Fibroblast of lung (primary cell): ENCODE data around the gene ASIC3.

ENCODE experiments used
- CTCF ChIP-seq, 2 donors: IDR thresholded peaks in 1 of 2; conservative IDR thresholded peaks in 1 of 2; 1 replicate in 1 of 2; 2 replicates in 1 of 2; pipeline ENCODE4 v1.5.1; 2011 to 2012; ENCODE audit warnings: low read length in 2 of 2, control low read depth in 1 of 2, inconsistent platforms in 1 of 2, low read depth in 1 of 2, mild to moderate bottlenecking in 1 of 2
- EZH2 ChIP-seq: IDR thresholded peaks from 2 replicates; pipeline ENCODE4 v1.5.1; 2012; ENCODE audit warnings: low read length, control low read depth, mild to moderate bottlenecking; ENCODE audit errors: missing control alignments

- TF ChIP-seq CTCF (conservative IDR thresholded peaks at IDR 0.05 in 1 of 2, IDR thresholded peaks at IDR 0.05 in 1 of 2; ENCODE audit: low read depth in 1 of 2, low read length in 2 of 2) (no peak), EZH2 (no peak)
These were observed 31.4 kb upstream of the ASIC3 start for GRCh38 chr7:151016942-151017341.
